ENCODE data around the gene FIBCD1.

Gene FIBCD1

GRCh38 chr9:130896233-130897014 is 42.6 kb downstream of the FIBCD1 start, which contains the start of gene QRFP:
Gene QRFP (minus strand): TSS chr9:130896812. CDS start chr9:130893838, 2,974 bp downstream.
- Mint-ChIP-seq H3K9me3 (no peaks in the 10 kb centered on the region), H3K4me1 (peaks cover 5% of the 10 kb centered on the region), H3K27me3 (peaks cover 19% of the 10 kb centered on the region), H3K36me3 (no peaks in the 10 kb centered on the region), H3K27ac (no peak within 1 kb of the TSS), H3K4me3 (no peak within 1 kb of the TSS)
- ATAC-seq: no peak

- H3K9me3 Mint-ChIP-seq: no peaks in the 10 kb centered on the region
- H3K27me3 Mint-ChIP-seq: peaks cover 14% of the 10 kb centered on the region
- H3K27ac Mint-ChIP-seq: no peak overlapping the region
- ATAC-seq: no peak
- no peaks in the 10 kb centered on the region for H3K36me3 Mint-ChIP-seq
- peaks cover 5% of the 10 kb centered on the region for H3K4me1 Mint-ChIP-seq
- no peak overlapping the region for H3K4me3 Mint-ChIP-seq
Measured at GRCh38 chr9:130895481-130896232, 43.4 kb downstream of the FIBCD1 start.

GRCh38 chr9:130895038-130895437 is 44.0 kb downstream of the FIBCD1 start:
- no peak overlapping the region for H3K4me3 Mint-ChIP-seq
- H3K27ac Mint-ChIP-seq: no peak overlapping the region
- H3K36me3 Mint-ChIP-seq: no peaks in the 10 kb centered on the region
- H3K4me1 Mint-ChIP-seq: peaks cover 5% of the 10 kb centered on the region
- H3K27me3 Mint-ChIP-seq: peaks cover 8% of the 10 kb centered on the region
- no peak for ATAC-seq
- H3K9me3 Mint-ChIP-seq: no peaks in the 10 kb centered on the region

GRCh38 chr9:130894546-130894945 is 44.5 kb downstream of the FIBCD1 start:
- no peak for ATAC-seq
- Mint-ChIP-seq H3K36me3 (no peaks in the 10 kb centered on the region), H3K27ac (no peak overlapping the region), H3K4me1 (peaks cover 5% of the 10 kb centered on the region), H3K4me3 (no peak overlapping the region), H3K9me3 (no peaks in the 10 kb centered on the region), H3K27me3 (peaks cover 3% of the 10 kb centered on the region)

- no peak overlapping the region for H3K27ac Mint-ChIP-seq
- peaks cover 5% of the 10 kb centered on the region for H3K4me1 Mint-ChIP-seq
- no peaks in the 10 kb centered on the region for H3K27me3 Mint-ChIP-seq
Measured at GRCh38 chr9:130893341-130894101, 45.5 kb downstream of the FIBCD1 start.

GRCh38 chr9:130892477-130893304 is 46.4 kb downstream of the FIBCD1 start:
- Mint-ChIP-seq H3K27ac (no peak overlapping the region), H3K9me3 (no peaks in the 10 kb centered on the region), H3K27me3 (no peaks in the 10 kb centered on the region), H3K4me1 (peaks cover 5% of the 10 kb centered on the region), H3K4me3 (no peak overlapping the region), H3K36me3 (peaks cover 8% of the 10 kb centered on the region)
- ATAC-seq: no peak

More at GRCh38 chr9:130893341-130894101, 45.5 kb downstream of the FIBCD1 start:
- peaks cover 2% of the 10 kb centered on the region for H3K36me3 Mint-ChIP-seq
- ATAC-seq: no peak
- no peak overlapping the region for H3K4me3 Mint-ChIP-seq
- no peaks in the 10 kb centered on the region for H3K9me3 Mint-ChIP-seq

- H3K9me3 Mint-ChIP-seq: no peaks in the 10 kb centered on the region
- peaks cover 5% of the 10 kb centered on the region for H3K4me1 Mint-ChIP-seq
- no peak overlapping the region for H3K27ac Mint-ChIP-seq
- H3K4me3 Mint-ChIP-seq: no peak overlapping the region
- no peak for ATAC-seq
- peaks cover 15% of the 10 kb centered on the region for H3K36me3 Mint-ChIP-seq
- H3K27me3 Mint-ChIP-seq: no peaks in the 10 kb centered on the region
Measured at GRCh38 chr9:130891688-130892476, 47.2 kb downstream of the FIBCD1 start.

GRCh38 chr9:130890870-130891687 is 48.0 kb downstream of the FIBCD1 start:
- H3K27ac Mint-ChIP-seq: no peak overlapping the region
- no peak overlapping the region for H3K4me3 Mint-ChIP-seq
- H3K36me3 Mint-ChIP-seq: peaks cover 23% of the 10 kb centered on the region

GRCh38 chr9:130890124-130890523 is 48.9 kb downstream of the FIBCD1 start:
- no peaks in the 10 kb centered on the region for H3K9me3 Mint-ChIP-seq
- no peak for ATAC-seq
- no peaks in the 10 kb centered on the region for H3K27me3 Mint-ChIP-seq
- peaks cover 32% of the 10 kb centered on the region for H3K36me3 Mint-ChIP-seq
- no peak overlapping the region for H3K4me3 Mint-ChIP-seq
- no peak overlapping the region for H3K27ac Mint-ChIP-seq
- peaks cover 5% of the 10 kb centered on the region for H3K4me1 Mint-ChIP-seq

More at GRCh38 chr9:130890870-130891687, 48.0 kb downstream of the FIBCD1 start:
- peaks cover 5% of the 10 kb centered on the region for H3K4me1 Mint-ChIP-seq
- no peaks in the 10 kb centered on the region for H3K27me3 Mint-ChIP-seq
- no peak for ATAC-seq
- H3K9me3 Mint-ChIP-seq: no peaks in the 10 kb centered on the region

GRCh38 chr9:130888146-130888885 is 50.7 kb downstream of the FIBCD1 start:
- peaks cover under 1% of the 10 kb centered on the region for H3K4me1 Mint-ChIP-seq
- H3K9me3 Mint-ChIP-seq: no peaks in the 10 kb centered on the region
- no peak for ATAC-seq
- H3K27me3 Mint-ChIP-seq: no peaks in the 10 kb centered on the region
- no peak overlapping the region for H3K4me3 Mint-ChIP-seq
- no peak overlapping the region for H3K27ac Mint-ChIP-seq
- H3K36me3 Mint-ChIP-seq: peaks cover 50% of the 10 kb centered on the region

GRCh38 chr9:130887494-130888144 is 51.4 kb downstream of the FIBCD1 start:
- H3K4me1 Mint-ChIP-seq: no peaks in the 10 kb centered on the region
- H3K27me3 Mint-ChIP-seq: no peaks in the 10 kb centered on the region
- no peaks in the 10 kb centered on the region for H3K9me3 Mint-ChIP-seq
- no peak overlapping the region for H3K4me3 Mint-ChIP-seq
- ATAC-seq: no peak
- peaks cover 52% of the 10 kb centered on the region for H3K36me3 Mint-ChIP-seq
- no peak overlapping the region for H3K27ac Mint-ChIP-seq

GRCh38 chr9:130886981-130887380 is 52.1 kb downstream of the FIBCD1 start:
- Mint-ChIP-seq H3K4me1 (no peaks in the 10 kb centered on the region), H3K4me3 (no peak overlapping the region), H3K9me3 (no peaks in the 10 kb centered on the region), H3K27ac (no peak overlapping the region), H3K36me3 (peaks cover 52% of the 10 kb centered on the region), H3K27me3 (no peaks in the 10 kb centered on the region)
- no peak for ATAC-seq

Measured in stimulated activated memory B cell treated with anti-CD40 and anti-IgM and Interleukin-4, amounts not matched to agents 10 μg/mL and 1 μg/mL and 100 μg/mL, for 72 hours (primary cell).